WTC11 (cell line): ENCODE data around the gene CTDSPL. TPM values are rescaled to one million over a fixed set of nuclear protein-coding genes. Genes with fewer than 3 reads are reported as not detected.

ENCODE experiments used
- ATAC-seq: fragments of 200-7000 bp; cut with Tn5 transposase; 2 replicates; pipeline ENCODE4 v1.10.0; 2021; ENCODE audit warnings: mild to moderate bottlenecking, moderate library complexity
- CTCF ChIA-PET: fragments of 300-600 bp; sonication (Branson Sonifier 250); formaldehyde crosslinking; loops from one replicate; lab custom pipeline; 2021; ENCODE audit warnings: antibody characterized with exemption; lab: Charles Lee
- POLR2A ChIA-PET: fragments of 350-600 bp; sonication (Branson Sonifier 250); formaldehyde crosslinking; loops from one replicate; lab custom pipeline; 2021; ENCODE audit warnings: antibody characterized with exemption; lab: Charles Lee
- DNase-seq: peaks from one replicate; pipeline ENCODE4 v3.0.0; 2021; ENCODE audit warnings: low spot score
- H3K27ac Mint-ChIP-seq: 2 replicates; pipeline ENCODE4 v1.8.0; 2021; ENCODE audit warnings: mixed read lengths
- H3K27me3 Mint-ChIP-seq: 2 replicates; pipeline ENCODE4 v1.8.0; 2021; ENCODE audit warnings: low read depth, mild to moderate bottlenecking, moderate library complexity, mixed read lengths
- H3K36me3 Mint-ChIP-seq: 2 replicates; pipeline ENCODE4 v1.8.0; 2021; ENCODE audit warnings: mixed read lengths
- H3K4me1 Mint-ChIP-seq: 2 replicates; pipeline ENCODE4 v1.8.0; 2022; ENCODE audit warnings: mixed read lengths
- H3K4me3 Mint-ChIP-seq: 2 replicates; pipeline ENCODE4 v1.8.0; 2021; ENCODE audit warnings: mild to moderate bottlenecking, moderate library complexity, mixed read lengths
- H3K9me3 Mint-ChIP-seq: 2 replicates; pipeline ENCODE4 v1.8.0; 2021; ENCODE audit warnings: mixed read lengths
- ESRRA ChIP-seq: sonication (generic); formaldehyde crosslinking; IDR thresholded peaks from 2 replicates; pipeline ENCODE4 v1.8.1; 2022; ENCODE audit warnings: mild to moderate bottlenecking, missing genetic modification reagents, borderline replicate concordance
- FOXJ3 ChIP-seq: sonication (generic); formaldehyde crosslinking; IDR thresholded peaks from 2 replicates; pipeline ENCODE4 v1.9.0; 2021; ENCODE audit warnings: missing genetic modification reagents, mild to moderate bottlenecking, borderline replicate concordance
- NFE2L1 ChIP-seq: sonication (generic); formaldehyde crosslinking; IDR thresholded peaks from 2 replicates; pipeline ENCODE4 v1.8.1; 2023; ENCODE audit warnings: missing genetic modification reagents
- NFYB ChIP-seq: sonication (generic); formaldehyde crosslinking; conservative IDR thresholded peaks from 2 replicates; pipeline ENCODE4 v1.8.0; 2022; ENCODE audit warnings: low read depth, missing genetic modification reagents
- NR3C1 ChIP-seq: sonication (generic); formaldehyde crosslinking; conservative IDR thresholded peaks from 2 replicates; pipeline ENCODE4 v1.8.1; 2023; ENCODE audit warnings: low read depth, mild to moderate bottlenecking, missing genetic modification reagents
- RELA ChIP-seq: sonication (generic); formaldehyde crosslinking; IDR thresholded peaks from 2 replicates; pipeline ENCODE4 v1.8.1; 2022; ENCODE audit warnings: missing genetic modification reagents, mild to moderate bottlenecking, borderline replicate concordance
- RORB ChIP-seq: fragments of 250-450 bp; sonication (Bioruptor Pico); IDR thresholded peaks from 2 replicates; pipeline ENCODE4 v1.9.0; 2021; ENCODE audit warnings: mild to moderate bottlenecking
- SMAD3 ChIP-seq: sonication (generic); formaldehyde crosslinking; IDR thresholded peaks from 2 replicates; pipeline ENCODE4 v1.8.0; 2022; ENCODE audit warnings: missing genetic modification reagents, mild to moderate bottlenecking, borderline replicate concordance
- SOX15 ChIP-seq: fragments of 250-450 bp; sonication (Bioruptor Pico); IDR thresholded peaks from 2 replicates; pipeline ENCODE4 v1.9.0; 2021; ENCODE audit warnings: mild to moderate bottlenecking
- SP1 ChIP-seq: sonication (generic); formaldehyde crosslinking; conservative IDR thresholded peaks from 2 replicates; pipeline ENCODE4 v1.8.1; 2022; ENCODE audit warnings: missing genetic modification reagents
- TCF7 ChIP-seq: sonication (generic); formaldehyde crosslinking; IDR thresholded peaks from 2 replicates; pipeline ENCODE4 v1.8.0; 2022; ENCODE audit warnings: mild to moderate bottlenecking, low read depth, missing genetic modification reagents, moderate library complexity
- TEAD1 ChIP-seq: sonication (generic); formaldehyde crosslinking; IDR thresholded peaks from 2 replicates; pipeline ENCODE4 v1.8.0; 2022; ENCODE audit warnings: mild to moderate bottlenecking, missing genetic modification reagents
- TP53 ChIP-seq: sonication (generic); formaldehyde crosslinking; IDR thresholded peaks from 2 replicates; pipeline ENCODE4 v1.8.1; 2023; ENCODE audit warnings: mild to moderate bottlenecking, missing genetic modification reagents
- ZNF121 ChIP-seq: sonication (generic); formaldehyde crosslinking; IDR thresholded peaks from 2 replicates; pipeline ENCODE4 v1.8.0; 2023; ENCODE audit warnings: missing genetic modification reagents
- ZNF423 ChIP-seq: fragments of 250-450 bp; sonication (Bioruptor Pico); IDR thresholded peaks from 2 replicates; pipeline ENCODE4 v2.1.2; 2022; ENCODE audit warnings: mild to moderate bottlenecking, moderate library complexity
- ZNF671 ChIP-seq: fragments of 250-450 bp; sonication (Bioruptor Pico); IDR thresholded peaks from 2 replicates; pipeline ENCODE4 v1.8.0; 2021; ENCODE audit warnings: mild to moderate bottlenecking
- total RNA-seq: library from RNA; stranded (reverse); gene quantifications from 3 replicates; pipeline ENCODE4 v1.2.3, GENCODE V29; 2021
- TF ChIP-seq, protein P1 (sequence below): sonication (generic); formaldehyde crosslinking; IDR thresholded peaks from 2 replicates; pipeline ENCODE4 v1.8.1; 2023; ENCODE audit warnings: mild to moderate bottlenecking, missing genetic modification reagents
- TF ChIP-seq, protein P2 (sequence below): sonication (generic); formaldehyde crosslinking; IDR thresholded peaks from 2 replicates; pipeline ENCODE4 v1.8.1; 2023; ENCODE audit warnings: mild to moderate bottlenecking, missing genetic modification reagents
- TF ChIP-seq, protein P3 (sequence below): sonication (generic); formaldehyde crosslinking; IDR thresholded peaks from 2 replicates; pipeline ENCODE4 v1.8.1; 2022; ENCODE audit warnings: low read depth, mild to moderate bottlenecking, moderate library complexity, missing genetic modification reagents, borderline replicate concordance
- TF ChIP-seq, protein P4 (sequence below): sonication (generic); formaldehyde crosslinking; conservative IDR thresholded peaks from 2 replicates; pipeline ENCODE4 v1.8.1; 2023; ENCODE audit warnings: mild to moderate bottlenecking, low read depth, missing genetic modification reagents, moderate library complexity
- TF ChIP-seq, protein P5 (sequence below): fragments of 200-600 bp; IDR thresholded peaks from 2 replicates; pipeline ENCODE4 v1.8.0; 2022; ENCODE audit warnings: antibody characterized with exemption
- TF ChIP-seq, protein P6 (sequence below): fragments of 250-450 bp; sonication (Bioruptor Pico); IDR thresholded peaks from 2 replicates; pipeline ENCODE4 v1.8.0; 2021; ENCODE audit warnings: mild to moderate bottlenecking
- TF ChIP-seq, protein P7 (sequence below): sonication (generic); formaldehyde crosslinking; IDR thresholded peaks from 2 replicates; pipeline ENCODE4 v1.8.1; 2023; ENCODE audit warnings: mild to moderate bottlenecking, missing genetic modification reagents, moderate library complexity
- TF ChIP-seq, protein P8 (sequence below): fragments of 250-450 bp; sonication (Bioruptor Pico); IDR thresholded peaks from 2 replicates; pipeline ENCODE4 v1.9.0; 2021; ENCODE audit warnings: mild to moderate bottlenecking

The CTDSPL gene
- total RNA-seq, 1 experiment from 2014 or later: 41.2 TPM

DNA sequence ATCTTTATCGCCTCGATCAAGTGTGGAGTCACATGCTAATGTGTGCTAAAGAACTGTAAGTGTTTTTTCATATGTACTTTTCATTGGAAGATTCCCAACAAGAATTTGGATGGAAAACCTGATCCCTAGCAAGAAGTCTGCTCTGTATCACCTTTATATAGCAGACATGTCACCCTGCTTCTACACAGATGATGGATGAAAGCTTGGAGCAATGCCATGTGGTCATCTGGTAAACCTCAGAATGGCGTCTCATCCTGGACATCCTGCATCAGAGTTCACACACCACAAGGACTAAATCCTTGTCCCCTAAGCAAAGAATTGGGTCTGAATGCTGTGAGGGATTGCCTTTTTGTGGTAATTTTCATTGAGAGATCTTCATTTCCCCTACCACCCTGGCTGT lies 42.1 kb upstream of the CTDSPL start:
- DNase-seq (no peak), ATAC-seq (no peak)
- peaks cover 9% of the 10 kb centered on the region for H3K4me1 Mint-ChIP-seq
- H3K4me3 Mint-ChIP-seq: no peak overlapping the region
- ChIA-PET POLR2A (no interaction called here), CTCF (no interaction called here)
- no peaks in the 10 kb centered on the region for H3K36me3 Mint-ChIP-seq
- no peaks in the 10 kb centered on the region for H3K27me3 Mint-ChIP-seq
- H3K27ac Mint-ChIP-seq: no peak overlapping the region
- TF ChIP-seq ZNF671: no peak
- no peak for TF ChIP-seq ZNF121 (CRISPR knock-in tag)
- TF ChIP-seq, protein P1, sequence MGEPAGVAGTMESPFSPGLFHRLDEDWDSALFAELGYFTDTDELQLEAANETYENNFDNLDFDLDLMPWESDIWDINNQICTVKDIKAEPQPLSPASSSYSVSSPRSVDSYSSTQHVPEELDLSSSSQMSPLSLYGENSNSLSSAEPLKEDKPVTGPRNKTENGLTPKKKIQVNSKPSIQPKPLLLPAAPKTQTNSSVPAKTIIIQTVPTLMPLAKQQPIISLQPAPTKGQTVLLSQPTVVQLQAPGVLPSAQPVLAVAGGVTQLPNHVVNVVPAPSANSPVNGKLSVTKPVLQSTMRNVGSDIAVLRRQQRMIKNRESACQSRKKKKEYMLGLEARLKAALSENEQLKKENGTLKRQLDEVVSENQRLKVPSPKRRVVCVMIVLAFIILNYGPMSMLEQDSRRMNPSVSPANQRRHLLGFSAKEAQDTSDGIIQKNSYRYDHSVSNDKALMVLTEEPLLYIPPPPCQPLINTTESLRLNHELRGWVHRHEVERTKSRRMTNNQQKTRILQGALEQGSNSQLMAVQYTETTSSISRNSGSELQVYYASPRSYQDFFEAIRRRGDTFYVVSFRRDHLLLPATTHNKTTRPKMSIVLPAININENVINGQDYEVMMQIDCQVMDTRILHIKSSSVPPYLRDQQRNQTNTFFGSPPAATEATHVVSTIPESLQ (CRISPR knock-in tag): no peak
- TF ChIP-seq RORB (CRISPR knock-in tag): no peak
- no peak for TF ChIP-seq ESRRA
- TF ChIP-seq, protein P2, sequence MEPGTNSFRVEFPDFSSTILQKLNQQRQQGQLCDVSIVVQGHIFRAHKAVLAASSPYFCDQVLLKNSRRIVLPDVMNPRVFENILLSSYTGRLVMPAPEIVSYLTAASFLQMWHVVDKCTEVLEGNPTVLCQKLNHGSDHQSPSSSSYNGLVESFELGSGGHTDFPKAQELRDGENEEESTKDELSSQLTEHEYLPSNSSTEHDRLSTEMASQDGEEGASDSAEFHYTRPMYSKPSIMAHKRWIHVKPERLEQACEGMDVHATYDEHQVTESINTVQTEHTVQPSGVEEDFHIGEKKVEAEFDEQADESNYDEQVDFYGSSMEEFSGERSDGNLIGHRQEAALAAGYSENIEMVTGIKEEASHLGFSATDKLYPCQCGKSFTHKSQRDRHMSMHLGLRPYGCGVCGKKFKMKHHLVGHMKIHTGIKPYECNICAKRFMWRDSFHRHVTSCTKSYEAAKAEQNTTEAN (CRISPR knock-in tag): no peak
- no peak for TF ChIP-seq ZNF423 (CRISPR knock-in tag)
- TF ChIP-seq RELA (CRISPR knock-in tag): no peak
- TF ChIP-seq, protein P3, sequence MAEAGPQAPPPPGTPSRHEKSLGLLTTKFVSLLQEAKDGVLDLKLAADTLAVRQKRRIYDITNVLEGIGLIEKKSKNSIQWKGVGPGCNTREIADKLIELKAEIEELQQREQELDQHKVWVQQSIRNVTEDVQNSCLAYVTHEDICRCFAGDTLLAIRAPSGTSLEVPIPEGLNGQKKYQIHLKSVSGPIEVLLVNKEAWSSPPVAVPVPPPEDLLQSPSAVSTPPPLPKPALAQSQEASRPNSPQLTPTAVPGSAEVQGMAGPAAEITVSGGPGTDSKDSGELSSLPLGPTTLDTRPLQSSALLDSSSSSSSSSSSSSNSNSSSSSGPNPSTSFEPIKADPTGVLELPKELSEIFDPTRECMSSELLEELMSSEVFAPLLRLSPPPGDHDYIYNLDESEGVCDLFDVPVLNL: no peak
- no peaks in the 10 kb centered on the region for H3K9me3 Mint-ChIP-seq

DNA sequence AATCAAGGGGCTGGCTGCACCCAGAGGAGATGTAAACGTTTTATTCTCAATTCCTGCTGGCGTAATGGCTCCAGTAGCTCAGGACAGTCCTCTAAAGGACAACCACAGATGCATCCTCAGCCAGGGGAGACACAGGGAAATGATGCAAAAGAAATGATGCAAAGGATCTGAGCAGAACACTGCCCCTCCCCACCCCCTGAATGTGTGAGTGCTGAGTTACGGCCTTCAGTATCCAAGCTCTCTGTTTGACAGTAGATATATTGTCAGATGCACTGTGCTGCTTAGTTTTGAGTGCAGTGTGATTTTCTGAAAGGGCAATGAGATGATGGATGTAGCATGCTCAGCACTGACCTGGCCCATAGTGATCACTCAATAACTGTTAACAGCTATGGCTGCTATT lies 41.4 kb upstream of the CTDSPL start:
- CTCF ChIA-PET: interaction anchor here (0.6 kb wide), 1 partner anchor 356 kb away, joined by 5 read pairs; no protein-coding TSS in a partner anchor
- H3K36me3 Mint-ChIP-seq: no peaks in the 10 kb centered on the region
- no peak for ATAC-seq
- H3K27ac Mint-ChIP-seq: no peak overlapping the region
- no peaks in the 10 kb centered on the region for H3K27me3 Mint-ChIP-seq
- H3K4me3 Mint-ChIP-seq: no peak overlapping the region
- peaks cover 16% of the 10 kb centered on the region for H3K4me1 Mint-ChIP-seq
- DNase-seq: no peak
- no peaks in the 10 kb centered on the region for H3K9me3 Mint-ChIP-seq
- POLR2A ChIA-PET: no interaction called here
- TF ChIP-seq, protein P4, sequence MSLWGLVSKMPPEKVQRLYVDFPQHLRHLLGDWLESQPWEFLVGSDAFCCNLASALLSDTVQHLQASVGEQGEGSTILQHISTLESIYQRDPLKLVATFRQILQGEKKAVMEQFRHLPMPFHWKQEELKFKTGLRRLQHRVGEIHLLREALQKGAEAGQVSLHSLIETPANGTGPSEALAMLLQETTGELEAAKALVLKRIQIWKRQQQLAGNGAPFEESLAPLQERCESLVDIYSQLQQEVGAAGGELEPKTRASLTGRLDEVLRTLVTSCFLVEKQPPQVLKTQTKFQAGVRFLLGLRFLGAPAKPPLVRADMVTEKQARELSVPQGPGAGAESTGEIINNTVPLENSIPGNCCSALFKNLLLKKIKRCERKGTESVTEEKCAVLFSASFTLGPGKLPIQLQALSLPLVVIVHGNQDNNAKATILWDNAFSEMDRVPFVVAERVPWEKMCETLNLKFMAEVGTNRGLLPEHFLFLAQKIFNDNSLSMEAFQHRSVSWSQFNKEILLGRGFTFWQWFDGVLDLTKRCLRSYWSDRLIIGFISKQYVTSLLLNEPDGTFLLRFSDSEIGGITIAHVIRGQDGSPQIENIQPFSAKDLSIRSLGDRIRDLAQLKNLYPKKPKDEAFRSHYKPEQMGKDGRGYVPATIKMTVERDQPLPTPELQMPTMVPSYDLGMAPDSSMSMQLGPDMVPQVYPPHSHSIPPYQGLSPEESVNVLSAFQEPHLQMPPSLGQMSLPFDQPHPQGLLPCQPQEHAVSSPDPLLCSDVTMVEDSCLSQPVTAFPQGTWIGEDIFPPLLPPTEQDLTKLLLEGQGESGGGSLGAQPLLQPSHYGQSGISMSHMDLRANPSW (CRISPR knock-in tag): no peak
- no peak for TF ChIP-seq NFE2L1
- TF ChIP-seq SMAD3 (CRISPR knock-in tag): no peak
- no peak for TF ChIP-seq SOX15 (CRISPR knock-in tag)
- TF ChIP-seq FOXJ3: no peak
- TF ChIP-seq, protein P5, sequence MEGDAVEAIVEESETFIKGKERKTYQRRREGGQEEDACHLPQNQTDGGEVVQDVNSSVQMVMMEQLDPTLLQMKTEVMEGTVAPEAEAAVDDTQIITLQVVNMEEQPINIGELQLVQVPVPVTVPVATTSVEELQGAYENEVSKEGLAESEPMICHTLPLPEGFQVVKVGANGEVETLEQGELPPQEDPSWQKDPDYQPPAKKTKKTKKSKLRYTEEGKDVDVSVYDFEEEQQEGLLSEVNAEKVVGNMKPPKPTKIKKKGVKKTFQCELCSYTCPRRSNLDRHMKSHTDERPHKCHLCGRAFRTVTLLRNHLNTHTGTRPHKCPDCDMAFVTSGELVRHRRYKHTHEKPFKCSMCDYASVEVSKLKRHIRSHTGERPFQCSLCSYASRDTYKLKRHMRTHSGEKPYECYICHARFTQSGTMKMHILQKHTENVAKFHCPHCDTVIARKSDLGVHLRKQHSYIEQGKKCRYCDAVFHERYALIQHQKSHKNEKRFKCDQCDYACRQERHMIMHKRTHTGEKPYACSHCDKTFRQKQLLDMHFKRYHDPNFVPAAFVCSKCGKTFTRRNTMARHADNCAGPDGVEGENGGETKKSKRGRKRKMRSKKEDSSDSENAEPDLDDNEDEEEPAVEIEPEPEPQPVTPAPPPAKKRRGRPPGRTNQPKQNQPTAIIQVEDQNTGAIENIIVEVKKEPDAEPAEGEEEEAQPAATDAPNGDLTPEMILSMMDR: no peak
- TF ChIP-seq, protein P6, sequence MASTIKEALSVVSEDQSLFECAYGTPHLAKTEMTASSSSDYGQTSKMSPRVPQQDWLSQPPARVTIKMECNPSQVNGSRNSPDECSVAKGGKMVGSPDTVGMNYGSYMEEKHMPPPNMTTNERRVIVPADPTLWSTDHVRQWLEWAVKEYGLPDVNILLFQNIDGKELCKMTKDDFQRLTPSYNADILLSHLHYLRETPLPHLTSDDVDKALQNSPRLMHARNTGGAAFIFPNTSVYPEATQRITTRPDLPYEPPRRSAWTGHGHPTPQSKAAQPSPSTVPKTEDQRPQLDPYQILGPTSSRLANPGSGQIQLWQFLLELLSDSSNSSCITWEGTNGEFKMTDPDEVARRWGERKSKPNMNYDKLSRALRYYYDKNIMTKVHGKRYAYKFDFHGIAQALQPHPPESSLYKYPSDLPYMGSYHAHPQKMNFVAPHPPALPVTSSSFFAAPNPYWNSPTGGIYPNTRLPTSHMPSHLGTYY (CRISPR knock-in tag): no peak
- TF ChIP-seq, protein P7, sequence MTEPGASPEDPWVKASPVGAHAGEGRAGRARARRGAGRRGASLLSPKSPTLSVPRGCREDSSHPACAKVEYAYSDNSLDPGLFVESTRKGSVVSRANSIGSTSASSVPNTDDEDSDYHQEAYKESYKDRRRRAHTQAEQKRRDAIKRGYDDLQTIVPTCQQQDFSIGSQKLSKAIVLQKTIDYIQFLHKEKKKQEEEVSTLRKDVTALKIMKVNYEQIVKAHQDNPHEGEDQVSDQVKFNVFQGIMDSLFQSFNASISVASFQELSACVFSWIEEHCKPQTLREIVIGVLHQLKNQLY: no peak
- TF ChIP-seq TCF7 (CRISPR knock-in tag): no peak
- TF ChIP-seq, protein P8, sequence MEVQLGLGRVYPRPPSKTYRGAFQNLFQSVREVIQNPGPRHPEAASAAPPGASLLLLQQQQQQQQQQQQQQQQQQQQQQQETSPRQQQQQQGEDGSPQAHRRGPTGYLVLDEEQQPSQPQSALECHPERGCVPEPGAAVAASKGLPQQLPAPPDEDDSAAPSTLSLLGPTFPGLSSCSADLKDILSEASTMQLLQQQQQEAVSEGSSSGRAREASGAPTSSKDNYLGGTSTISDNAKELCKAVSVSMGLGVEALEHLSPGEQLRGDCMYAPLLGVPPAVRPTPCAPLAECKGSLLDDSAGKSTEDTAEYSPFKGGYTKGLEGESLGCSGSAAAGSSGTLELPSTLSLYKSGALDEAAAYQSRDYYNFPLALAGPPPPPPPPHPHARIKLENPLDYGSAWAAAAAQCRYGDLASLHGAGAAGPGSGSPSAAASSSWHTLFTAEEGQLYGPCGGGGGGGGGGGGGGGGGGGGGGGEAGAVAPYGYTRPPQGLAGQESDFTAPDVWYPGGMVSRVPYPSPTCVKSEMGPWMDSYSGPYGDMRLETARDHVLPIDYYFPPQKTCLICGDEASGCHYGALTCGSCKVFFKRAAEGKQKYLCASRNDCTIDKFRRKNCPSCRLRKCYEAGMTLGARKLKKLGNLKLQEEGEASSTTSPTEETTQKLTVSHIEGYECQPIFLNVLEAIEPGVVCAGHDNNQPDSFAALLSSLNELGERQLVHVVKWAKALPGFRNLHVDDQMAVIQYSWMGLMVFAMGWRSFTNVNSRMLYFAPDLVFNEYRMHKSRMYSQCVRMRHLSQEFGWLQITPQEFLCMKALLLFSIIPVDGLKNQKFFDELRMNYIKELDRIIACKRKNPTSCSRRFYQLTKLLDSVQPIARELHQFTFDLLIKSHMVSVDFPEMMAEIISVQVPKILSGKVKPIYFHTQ (CRISPR knock-in tag): no peak
- TF ChIP-seq SP1 (CRISPR knock-in tag): no peak
- TF ChIP-seq TP53 (CRISPR knock-in tag): no peak
- TF ChIP-seq NR3C1 (CRISPR knock-in tag): no peak
- TF ChIP-seq TEAD1: no peak
- no peak for TF ChIP-seq NFYB (CRISPR knock-in tag)
